Spleen (tissue), 11 donors: ENCODE data around the gene KIAA1217. TPM values are rescaled to one million over a fixed set of nuclear protein-coding genes. Genes with fewer than 3 reads are reported as not detected.

ENCODE experiments used
- DNase-seq: peaks from one replicate; pipeline ENCODE4 v3.0.0-alpha.2; 2020
- H3K27ac ChIP-seq, 8 donors: fragments of 200-600 bp; sonication (generic) in 7 of 8; 1 replicate in 4 of 8; 2 replicates in 4 of 8; pipeline versions ENCODE4 v1.5.0 to v1.8.0; 2016 to 2021; ENCODE audit warnings: inconsistent platforms in 4 of 8, mild to moderate bottlenecking in 4 of 8, moderate library complexity in 1 of 8
- H3K27me3 ChIP-seq, 7 donors: fragments of 200-600 bp; sonication (generic) in 6 of 7; replicated peaks in 1 of 7; 1 replicate in 4 of 7; 2 replicates in 3 of 7; pipeline versions ENCODE4 v1.5.0 to v1.8.0; 2016 to 2021; ENCODE audit warnings: inconsistent platforms in 3 of 7, mild to moderate bottlenecking in 1 of 7
- H3K36me3 ChIP-seq, 6 donors: fragments of 200-600 bp; sonication (generic) in 5 of 6; 1 replicate in 4 of 6; 2 replicates in 2 of 6; pipeline versions ENCODE4 v1.5.0 to v1.8.0; 2016 to 2021; ENCODE audit warnings: inconsistent platforms in 2 of 6
- H3K4me1 ChIP-seq, 6 donors: fragments of 200-600 bp; sonication (generic) in 5 of 6; 1 replicate in 3 of 6; 2 replicates in 3 of 6; pipeline versions ENCODE4 v1.5.0 to v1.8.0; 2016 to 2021; ENCODE audit warnings: inconsistent platforms in 3 of 6
- H3K4me3 ChIP-seq, 8 donors: fragments of 200-600 bp; sonication (generic) in 7 of 8; 1 replicate in 4 of 8; 2 replicates in 4 of 8; pipeline versions ENCODE4 v1.5.0 to v1.8.0; 2016 to 2021; ENCODE audit warnings: inconsistent platforms in 4 of 8, mild to moderate bottlenecking in 4 of 8, moderate library complexity in 2 of 8
- H3K9me3 ChIP-seq, 8 donors: fragments of 200-600 bp; sonication (generic) in 7 of 8; 1 replicate in 4 of 8; 2 replicates in 4 of 8; pipeline versions ENCODE4 v1.5.0 to v1.8.0; 2016 to 2021; ENCODE audit warnings: inconsistent platforms in 4 of 8
- CTCF ChIP-seq, 11 experiments: fragments of 200-600 bp in 7 of 11; fragments of 450-650 bp in 4 of 11; sonication (generic) in 4 of 11; IDR thresholded peaks in 8 of 11; conservative IDR thresholded peaks in 3 of 11; 1 replicate in 7 of 11; 2 replicates in 4 of 11; pipeline versions ENCODE4 v1.4.0 to v1.8.0; 2016 to 2021; ENCODE audit warnings: antibody characterized with exemption in 11 of 11, inconsistent platforms in 4 of 11, mild to moderate bottlenecking in 1 of 11
- POLR2A ChIP-seq, 3 donors: fragments of 450-650 bp; IDR thresholded peaks; one replicate each; pipeline ENCODE4 v1.5.1; 2017; ENCODE audit warnings: antibody characterized with exemption in 3 of 3, mild to moderate bottlenecking in 1 of 3
- POLR2AphosphoS5 ChIP-seq, 3 donors: sonication (generic); formaldehyde crosslinking; IDR thresholded peaks; one replicate each; pipeline ENCODE4 v1.5.1; 2017; ENCODE audit warnings: antibody characterized with exemption in 3 of 3
- WGBS, 5 donors: extraction: QIAGEN DNeasy Blood & Tissue Kit in 3 of 5; methylation state at CpG; one replicate each; pipeline versions ENCODE4 v1.1.5 to v1.1.7; 2013 to 2018; 5-methylcytosine and 5-hydroxymethylcytosine counted together
- intact Hi-C: fragments of 100-400 bp; cut with DNase I; formaldehyde crosslinking; loops from one replicate; pipeline ENCODE4 v1.15.0; 2023; ENCODE audit warnings: low total_unique reads
- microRNA-seq, 3 donors: library from miRNA; unstranded; fragments of <30 nt; microRNA quantifications; one replicate each; pipeline versions ENCODE4 to v1.1.0, GENCODE V29; 2019 to 2020
- polyA plus RNA-seq, 3 donors: library from polyadenylated mRNA; stranded (reverse); fragments of 200-250 nt; gene quantifications; one replicate each; pipeline ENCODE4 v1.2.1, GENCODE V29; 2013
- small RNA-seq, 4 donors: library from RNA; depleted of rRNA; stranded (forward); fragments of <200 nt; gene quantifications; one replicate each; pipeline ENCODE3, GENCODE V24; 2016
- total RNA-seq, 7 donors: library from RNA; depleted of rRNA in 3 of 7; stranded (reverse); fragments of >200 nt in 3 of 7; fragmentation: NEBNext Ultra II Directional in 4 of 7; extraction: Animal tissue kit (Norgen Biotek cat#: 25700) in 4 of 7; gene quantifications; one replicate each; pipeline versions ENCODE4 v1.1.0 to v1.2.1, GENCODE V29; 2016 to 2021
- donor health status: healthy with polysubstance abuse.
- donor health status: DM: no; HTN: no; CAD: no; lungs with moderate emphysema.
- donor health status: DM: no; HTN: no; CAD: no.
- donor health status: Bipolar disorder and iron deficiency.
- donor health status: healthy.
- donor health status: DM: no; HTN: no; CAD: no.
- donor health status: DM: yes; HTN: yes; CAD: no.

Gene KIAA1217
- total and polyA plus RNA-seq, 10 donors = 2.2 to 40.7 (median 21.4) TPM

DNA sequence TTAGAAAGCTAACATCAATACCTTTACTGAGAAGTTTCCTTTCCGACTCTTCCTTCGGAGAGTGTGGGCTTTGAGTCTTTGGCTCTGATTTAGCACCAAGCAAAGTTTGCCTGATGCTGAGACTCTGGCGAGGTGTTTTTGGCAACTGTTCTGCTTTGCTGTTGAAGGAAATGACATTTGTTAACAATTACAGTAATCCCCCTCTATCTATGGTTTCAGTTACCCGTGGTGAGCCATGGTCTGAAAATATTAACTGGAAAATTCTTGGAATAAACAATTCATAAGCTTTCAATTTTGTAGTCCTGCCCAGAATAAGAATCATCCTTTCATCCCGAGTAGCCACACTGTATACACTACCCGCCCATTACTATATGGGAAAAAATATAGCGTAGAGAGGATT lies 388.5 kb downstream of the KIAA1217 start:
- H3K4me1 ChIP-seq = no peaks in the 10 kb centered on the region
- no peaks in the 10 kb centered on the region for H3K9me3 ChIP-seq
- no peaks in the 10 kb centered on the region for H3K27me3 ChIP-seq
- 93 to 97% (median 95%) methylated on average over 7 of the region's 7 CpGs for WGBS, 5 donors
- H3K27ac ChIP-seq = no peak overlapping the region
- H3K4me3 ChIP-seq = no peak overlapping the region
- DNase-seq = no peak
- peaks cover 0 to 100% (median 43%) of the 10 kb centered on the region in 6 donors for H3K36me3 ChIP-seq
- intact Hi-C loops = no loop called here
- TF ChIP-seq POLR2AphosphoS5 (IDR thresholded peaks at IDR 0.05) (no peak), CTCF (IDR thresholded peaks at IDR 0.05 in 8 of 11, conservative IDR thresholded peaks at IDR 0.05 in 3 of 11) (no peak), POLR2A (IDR thresholded peaks at IDR 0.05) (no peak)

Small RNA genes lying within 50 kb of the gene (microRNA-seq; reads per million reads assigned to microRNA genes)
- gene MIR603 = 0 reads per million in 3 donors

Small RNA genes lying within 50 kb of the gene (small RNA-seq; reads per million reads assigned to genes)
- gene AC063961.1 (0 to 0.06 (median 0) reads per million in 4 donors), gene MIR603 (0 reads per million in 4 donors)
